ENCODE results near the gene RPLP2.

The RPLP2 gene

DNA sequence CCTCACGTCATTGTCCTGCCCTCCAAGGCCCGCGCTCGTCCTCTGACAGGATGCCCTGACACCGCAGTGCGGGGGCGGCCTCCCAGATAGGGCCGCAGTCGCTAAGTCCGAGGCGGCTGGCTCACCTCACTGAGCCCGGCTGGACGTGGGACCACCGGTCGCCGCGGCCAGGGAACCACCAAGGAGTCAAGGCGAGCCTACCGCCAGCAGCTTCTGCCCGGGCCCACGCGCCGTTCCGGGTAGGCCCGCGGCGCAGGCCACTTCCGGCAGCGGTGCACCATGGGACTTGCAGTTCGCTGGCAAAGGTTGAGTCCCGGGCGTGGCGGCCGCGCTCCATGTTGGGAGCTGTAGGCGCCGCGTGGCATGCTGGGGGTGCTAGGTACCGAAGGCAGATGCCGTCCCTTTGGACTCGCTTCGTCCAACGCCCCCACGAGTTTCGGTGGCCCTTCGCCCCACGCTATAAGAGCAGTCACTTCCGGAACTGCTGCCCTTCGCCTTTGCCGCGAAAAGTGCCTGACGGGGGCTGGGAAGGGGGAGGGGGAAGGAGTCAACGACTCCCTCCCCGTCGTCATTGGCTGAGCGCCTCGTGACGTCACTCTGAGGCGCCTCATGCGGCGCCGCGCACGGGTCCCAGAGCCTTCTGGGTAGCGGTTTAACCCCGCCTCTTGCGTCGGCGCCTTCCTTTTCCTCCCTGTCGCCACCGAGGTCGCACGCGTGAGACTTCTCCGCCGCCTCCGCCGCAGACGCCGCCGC lies at the start of gene RPLP2:
TSS of gene RPLP2 (plus strand) at position 681 of the 753 bp plus-strand sequence. CDS start 268 bp downstream, outside the sequence.
- peak; percentile 97 for DNase-seq (ENCODE audit: low read depth in 2 of 2)

DNA sequence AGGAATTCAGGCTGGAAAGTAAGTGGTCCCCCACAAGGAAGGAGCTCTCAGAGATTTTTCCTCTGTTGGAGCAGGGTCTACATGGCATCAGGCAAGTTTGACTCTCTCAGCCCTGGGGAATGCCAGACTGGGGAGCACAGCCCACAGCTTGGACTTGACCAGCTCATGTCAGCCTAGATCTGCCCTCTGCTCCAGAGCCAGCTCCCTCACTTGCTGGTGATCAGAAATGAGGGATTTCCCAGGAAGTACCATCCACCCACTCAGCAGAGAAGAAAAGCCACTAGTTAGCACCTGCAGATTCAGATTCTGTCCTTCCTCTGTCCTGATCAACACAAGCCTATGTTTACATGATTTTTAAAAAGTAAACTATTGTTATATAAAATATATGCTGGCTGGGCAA lies 49.5 kb upstream of the RPLP2 start:
- DNase-seq (ENCODE audit: low read depth in 2 of 2) = no peak

DNA sequence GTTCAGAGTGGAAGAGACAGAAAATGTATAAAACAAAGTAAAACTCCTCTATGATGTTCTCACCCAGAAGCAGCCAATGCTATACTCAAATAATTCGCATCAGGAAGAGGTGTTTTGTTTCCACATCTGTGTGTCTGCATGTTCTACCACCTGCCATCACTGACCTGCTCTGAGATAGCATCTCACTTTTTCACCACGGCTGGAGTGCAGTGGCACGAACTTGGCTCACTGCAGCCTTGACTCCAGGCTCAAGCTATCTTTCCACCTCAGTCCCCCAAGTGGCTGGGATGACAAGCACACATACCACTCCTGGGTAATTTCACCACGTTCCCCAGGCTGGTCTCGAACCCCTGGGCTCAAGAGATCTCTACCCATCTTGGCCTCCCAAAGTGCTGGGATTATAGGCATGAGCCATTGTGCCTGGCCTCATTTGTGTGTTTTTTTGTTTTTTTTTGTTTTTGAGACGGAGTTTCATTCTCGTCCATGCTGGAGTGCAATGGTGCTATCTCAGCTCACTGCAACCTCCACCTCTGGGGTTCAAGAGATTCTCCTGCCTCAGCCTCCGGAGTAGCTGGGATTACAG lies 48.1 kb upstream of the RPLP2 start:
- DNase-seq (ENCODE audit: low read depth in 2 of 2) = no peak

GRCh38 chr11:762421-763072 lies 47.2 kb upstream of the RPLP2 start:
- DNase-seq (ENCODE audit: low read depth in 2 of 2) = no peak

- no peak for DNase-seq (ENCODE audit: low read depth in 2 of 2)
These were observed 46.7 kb upstream of the RPLP2 start for GRCh38 chr11:763073-763463.

GRCh38 chr11:763549-764321 lies 46.0 kb upstream of the RPLP2 start:
- DNase-seq (ENCODE audit: low read depth in 2 of 2) = no peak

DNA sequence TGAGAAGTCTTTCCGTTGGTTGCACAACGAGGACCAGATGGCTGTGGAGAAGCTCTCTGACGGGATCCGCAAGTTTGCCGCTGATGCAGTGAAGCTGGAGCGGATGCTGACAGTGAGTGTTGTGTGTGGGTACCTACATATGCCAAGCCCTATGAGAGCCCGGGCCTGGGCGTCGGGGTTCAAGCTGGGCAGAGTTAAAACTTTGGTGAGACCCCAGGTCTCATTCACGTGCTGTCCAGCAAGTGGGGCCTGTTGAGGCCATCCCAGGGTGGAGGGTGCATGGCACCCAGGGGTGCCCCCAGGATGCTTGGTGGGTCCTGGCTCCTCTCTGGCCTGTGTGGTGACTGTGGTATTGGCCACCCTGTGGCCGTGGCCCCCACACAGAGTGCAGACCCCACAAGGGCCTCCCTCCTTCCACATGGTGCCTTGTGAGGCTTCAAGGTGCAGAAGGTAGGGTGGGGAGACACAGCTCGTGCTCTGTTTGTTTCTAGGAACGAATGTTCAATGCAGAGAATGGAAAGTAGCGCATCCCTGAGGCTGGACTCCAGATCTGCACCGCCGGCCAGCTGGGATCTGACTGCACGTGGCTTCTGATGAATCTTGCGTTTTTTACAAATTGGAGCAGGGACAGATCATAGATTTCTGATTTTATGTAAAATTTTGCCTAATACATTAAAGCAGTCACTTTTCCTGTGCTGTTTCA lies 45.3 kb upstream of the RPLP2 start:
- no peak for DNase-seq (ENCODE audit: low read depth in 2 of 2)

DNA sequence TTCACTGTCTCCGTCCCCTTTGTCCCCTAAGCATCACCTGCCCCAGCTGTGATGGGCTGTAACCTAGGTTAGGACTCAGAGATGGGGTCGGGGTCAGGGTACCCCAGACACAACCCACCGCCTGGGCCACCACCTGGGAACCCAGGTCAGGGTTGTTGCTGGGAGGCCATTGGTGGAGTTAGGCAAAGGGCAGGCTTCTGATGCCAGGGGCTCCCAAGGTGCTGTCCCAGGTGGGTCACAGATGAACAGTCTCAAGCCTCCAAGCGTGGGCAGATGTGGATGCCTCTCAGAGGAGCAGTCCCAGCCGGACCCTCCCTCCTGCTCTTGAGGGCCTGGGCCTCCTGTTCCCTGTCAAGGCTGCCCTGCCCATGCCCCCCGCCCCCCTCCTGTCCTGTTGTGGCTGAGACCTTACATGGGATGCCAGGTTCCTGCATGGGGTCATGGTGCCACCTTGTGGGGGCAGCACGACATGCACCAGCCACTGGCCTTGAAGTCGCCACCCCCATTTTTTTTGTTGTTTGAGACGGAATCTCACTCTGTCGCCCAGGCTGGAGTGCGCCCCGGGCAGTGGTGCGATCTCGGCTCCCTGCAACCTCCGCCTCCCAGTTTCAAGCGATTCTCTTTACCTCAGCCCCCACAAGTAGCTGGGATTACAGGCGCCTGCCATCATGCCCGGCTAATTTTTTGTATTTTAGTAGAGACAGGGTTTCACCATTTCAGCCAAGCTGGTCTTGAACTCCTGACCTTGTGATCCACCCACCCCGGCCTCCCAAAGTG lies 44.6 kb upstream of the RPLP2 start:
- DNase-seq (ENCODE audit: low read depth in 2 of 2) = peak in 1 of 2 experiments; percentile 45

GRCh38 chr11:765802-766091 lies 44.0 kb upstream of the RPLP2 start:
- DNase-seq (ENCODE audit: low read depth in 2 of 2) = no peak

GRCh38 chr11:766106-766935 lies 43.4 kb upstream of the RPLP2 start:
- no peak for DNase-seq (ENCODE audit: low read depth in 2 of 2)

- DNase-seq (ENCODE audit: low read depth in 2 of 2) = no peak
These were observed 42.9 kb upstream of the RPLP2 start for GRCh38 chr11:766936-767210.

DNA sequence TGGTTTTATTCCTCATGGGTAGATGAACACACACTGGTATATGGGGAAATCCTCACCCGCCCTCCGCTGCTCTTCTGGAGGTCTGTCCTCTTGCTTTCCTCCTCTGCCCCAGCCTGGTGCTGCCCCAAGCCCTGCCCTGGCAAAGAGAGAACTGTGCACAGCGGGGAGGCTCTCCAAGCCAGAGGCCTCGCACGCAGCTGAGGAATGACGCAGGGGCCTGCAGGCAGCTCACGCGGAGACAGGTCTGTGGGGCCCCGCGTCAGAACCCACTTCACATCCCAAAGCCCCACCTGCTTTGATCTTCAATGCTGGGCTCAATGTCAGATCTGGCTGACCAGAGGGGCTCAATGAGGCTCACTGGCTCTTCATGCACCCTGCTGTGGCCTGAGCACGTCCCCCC lies 42.5 kb upstream of the RPLP2 start:
- DNase-seq (ENCODE audit: low read depth in 2 of 2) = no peak

GRCh38 chr11:769887-770641 lies 39.7 kb upstream of the RPLP2 start:
- DNase-seq (ENCODE audit: low read depth in 2 of 2) = no peak

- DNase-seq (ENCODE audit: low read depth in 2 of 2) = no peak
These were observed 38.8 kb upstream of the RPLP2 start for GRCh38 chr11:770642-771616.

- DNase-seq (ENCODE audit: low read depth in 2 of 2) = no peak
These were observed 38.1 kb upstream of the RPLP2 start for GRCh38 chr11:771617-772204.

DNA sequence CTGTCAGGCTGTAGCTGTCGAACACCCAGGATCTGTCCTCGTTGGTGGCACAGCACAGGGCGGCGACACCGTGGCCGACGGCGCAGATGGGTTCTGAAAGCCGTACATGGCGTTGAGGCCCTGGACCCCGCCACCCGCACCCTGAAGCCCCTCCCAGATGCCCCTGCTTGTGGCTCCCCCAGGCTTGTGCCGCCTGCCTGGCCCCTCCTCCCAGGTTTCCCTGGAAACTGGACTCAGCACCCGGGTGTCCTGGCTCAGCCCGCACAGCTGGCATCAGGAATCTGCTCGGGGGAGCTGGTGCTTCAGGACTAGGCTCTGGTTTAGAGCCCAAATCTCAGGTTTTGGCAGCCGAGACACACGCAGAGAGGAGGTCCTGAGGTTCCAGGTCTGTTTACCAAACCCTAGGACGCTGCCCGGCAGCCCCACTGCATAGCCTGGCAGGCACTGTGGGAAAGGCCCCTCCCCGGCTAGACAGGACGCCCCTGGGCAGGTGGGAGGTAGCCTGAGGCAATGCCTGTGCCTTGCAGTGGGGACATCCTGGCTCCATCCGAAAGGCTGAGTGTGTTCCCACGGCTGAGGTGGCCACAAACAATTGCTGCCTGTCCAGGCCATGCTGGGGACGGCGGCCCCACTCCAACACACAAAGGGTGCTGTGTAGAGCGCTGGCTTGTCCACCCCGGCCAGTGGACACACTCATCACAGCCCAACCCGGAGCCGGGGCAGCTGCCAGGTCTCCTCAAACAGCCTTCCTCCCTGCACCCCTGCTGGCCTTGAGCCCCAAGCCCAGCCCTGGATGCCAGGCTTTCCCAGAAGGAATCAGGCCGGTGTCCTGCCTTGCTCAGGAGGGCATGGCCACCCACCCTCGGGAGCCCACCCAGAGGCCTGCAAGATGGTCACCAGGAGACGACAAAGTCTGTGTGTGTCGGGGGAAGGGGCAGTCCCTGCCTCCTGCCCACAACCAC lies 37.1 kb upstream of the RPLP2 start:
- no peak for DNase-seq (ENCODE audit: low read depth in 2 of 2)

- no peak for DNase-seq (ENCODE audit: low read depth in 2 of 2)
These were observed 36.3 kb upstream of the RPLP2 start for GRCh38 chr11:773425-773824.
